K562 (cell line): ENCODE measurements around the gene RHOBTB3. TPM values are rescaled to one million over a fixed set of nuclear protein-coding genes. Genes with fewer than 3 reads are reported as not detected.

Source experiments
- ATAC-seq: fragments of 200-7000 bp; cut with Tn5 transposase; 3 replicates; pipeline ENCODE4 v1.9.1; 2020; ENCODE audit warnings: moderate library complexity
- BruUV-seq: library from RNA; stranded (reverse); fragments of 400-500 nt; replicated peaks from 2 replicates; lab custom pipeline; 2021; lab: Mats Ljungman, UMichigan
- CTCF ChIA-PET: fragments of 300-600 bp; formaldehyde crosslinking; extraction: SDS; loops from one replicate; lab custom pipeline; 2021; ENCODE audit warnings: low intra/inter-chr PET ratio; lab: Yijun Ruan, JAX
- POLR2A ChIA-PET: fragments of 300-600, 350-650 bp; sonication (Branson Sonifier 250); formaldehyde crosslinking; extraction: SDS; loops from one replicate; lab custom pipeline; 2021; ENCODE audit warnings: antibody characterized with exemption, inconsistent platforms; lab: Yijun Ruan, JAX
- DNase-seq, 4 experiments: peaks; one replicate each; pipeline versions ENCODE4 v3.0.0 to v3.0.0-alpha.2; 2011 to 2018; ENCODE audit warnings: low spot score in 3 of 4, mixed read lengths in 3 of 4; ENCODE audit errors: extremely low read depth in 1 of 4
- FAIRE-seq: peaks from 2 replicates; lab custom pipeline; 2011; peaks lifted over from hg19 to GRCh38; lab: Jason Lieb, UNC
- H2AFZ ChIP-seq: 2 replicates; pipeline ENCODE4 v1.6.0; 2011; ENCODE audit warnings: low read depth, low read length, control low read depth, inconsistent platforms
- H3K27ac ChIP-seq: fragments of 200-600 bp; 3 replicates; pipeline ENCODE4 v1.8.0; 2011; ENCODE audit warnings: low read depth, mild to moderate bottlenecking, control low read depth, inconsistent platforms, low read length, moderate library complexity, mixed read lengths; ENCODE audit errors: extremely low read depth
- H3K27me3 ChIP-seq, 2 experiments: fragments of 300-600 bp in 1 of 2; 2 replicates in 1 of 2; 3 replicates in 1 of 2; pipeline versions ENCODE4 v1.6.0 to v1.8.0; 2011; ENCODE audit warnings: inconsistent platforms in 2 of 2, low read length in 2 of 2, mild to moderate bottlenecking in 1 of 2, mixed read lengths in 1 of 2, moderate library complexity in 1 of 2; ENCODE audit not compliant: control insufficient read depth in 2 of 2, insufficient read depth in 2 of 2
- H3K36me3 ChIP-seq: fragments of 300-600 bp; 3 replicates; pipeline ENCODE4 v1.8.0; 2011; ENCODE audit warnings: mild to moderate bottlenecking, low read length, inconsistent platforms; ENCODE audit not compliant: control insufficient read depth, insufficient read depth
- H3K4me1 ChIP-seq, 2 experiments: fragments of 200-600 bp in 1 of 2; replicated peaks in 1 of 2; 2 replicates in 1 of 2; 3 replicates in 1 of 2; pipeline versions ENCODE4 v1.5.1 to v1.8.0; 2011; ENCODE audit warnings: inconsistent platforms in 2 of 2, low read length in 2 of 2, mild to moderate bottlenecking in 1 of 2, mixed read lengths in 1 of 2, moderate library complexity in 1 of 2; ENCODE audit not compliant: control insufficient read depth in 2 of 2, insufficient read depth in 2 of 2
- H3K4me2 ChIP-seq: 2 replicates; pipeline ENCODE4 v1.6.1; 2011; ENCODE audit warnings: low read length, control low read depth, inconsistent platforms, mixed read lengths; ENCODE audit not compliant: insufficient read depth
- H3K4me3 ChIP-seq: fragments of 200-600 bp; sonication (generic), shearing (Covaris generic); 2 replicates; pipeline ENCODE4 v1.5.1; 2016; ENCODE audit warnings: control low read depth, inconsistent platforms
- H3K79me2 ChIP-seq: fragments of 200-600 bp; 3 replicates; pipeline ENCODE4 v1.8.0; 2011; ENCODE audit warnings: low read length, inconsistent platforms; ENCODE audit not compliant: control insufficient read depth, insufficient read depth
- H3K9ac ChIP-seq, 2 experiments: 2 replicates each; pipeline versions ENCODE4 v1.6.0 to v1.6.1; 2011; ENCODE audit warnings: low read depth in 2 of 2, low read length in 2 of 2, control low read depth in 1 of 2, inconsistent platforms in 1 of 2, mild to moderate bottlenecking in 1 of 2, mixed read lengths in 1 of 2; ENCODE audit not compliant: insufficient read depth in 1 of 2
- H3K9me1 ChIP-seq: one replicate; pipeline ENCODE4 v1.6.0; 2011; ENCODE audit warnings: inconsistent platforms, mild to moderate bottlenecking, low read length, moderate library complexity; ENCODE audit not compliant: control insufficient read depth, insufficient read depth
- H3K9me3 ChIP-seq: replicated peaks from 2 replicates; pipeline ENCODE4 v1.5.1; 2011; ENCODE audit warnings: low read depth, low read length, inconsistent platforms; ENCODE audit not compliant: control insufficient read depth, insufficient read depth
- H4K20me1 ChIP-seq: replicated peaks from 2 replicates; pipeline ENCODE4 v1.6.1; 2011; ENCODE audit warnings: low read length, inconsistent platforms, mixed read lengths; ENCODE audit not compliant: control insufficient read depth, insufficient read depth
- ATF3 ChIP-seq, 2 experiments: fragments of 450-650 bp in 1 of 2; sonication (generic) in 1 of 2; formaldehyde crosslinking in 1 of 2; IDR thresholded peaks in 1 of 2; conservative IDR thresholded peaks in 1 of 2; 2 replicates each; pipeline versions ENCODE4 v1.6.1 to v1.8.1; 2016 to 2023; ENCODE audit warnings: mild to moderate bottlenecking in 2 of 2, moderate library complexity in 2 of 2, inconsistent platforms in 1 of 2, missing genetic modification reagents in 1 of 2
- DPF2 ChIP-seq: fragments of 450-650 bp; IDR thresholded peaks from 2 replicates; pipeline ENCODE4 v1.6.1; 2016
- MEF2D ChIP-seq: conservative IDR thresholded peaks from 2 replicates; pipeline ENCODE4 v1.6.1; 2016; ENCODE audit warnings: low read depth, missing genetic modification characterization, missing compliant biosample characterization
- RBBP5 ChIP-seq: fragments of 200-600 bp; sonication (generic); IDR thresholded peaks from 2 replicates; pipeline ENCODE4 v1.6.1; 2012; ENCODE audit warnings: borderline replicate concordance, mild to moderate bottlenecking, low read length, control low read depth, inconsistent platforms; ENCODE audit not compliant: insufficient read depth, poor library complexity, severe bottlenecking
- RFX1 ChIP-seq: fragments of 450-650 bp; IDR thresholded peaks from 2 replicates; pipeline ENCODE4 v1.6.1; 2016; ENCODE audit warnings: mild to moderate bottlenecking, moderate library complexity
- SMARCA5 ChIP-seq: fragments of 450-650 bp; IDR thresholded peaks from 2 replicates; pipeline ENCODE4 v1.6.1; 2016
- SMARCC2 ChIP-seq: fragments of 450-650 bp; IDR thresholded peaks from 2 replicates; pipeline ENCODE4 v1.6.1; 2017; ENCODE audit warnings: antibody characterized with exemption, moderate library complexity, mild to moderate bottlenecking, low read depth
- TSC22D4 ChIP-seq: fragments of 450-650 bp; IDR thresholded peaks from 2 replicates; pipeline ENCODE4 v1.6.1; 2016; ENCODE audit warnings: missing genetic modification characterization, missing biosample characterization, control low read depth
- ZNF12 ChIP-seq: sonication (generic); formaldehyde crosslinking; IDR thresholded peaks from 2 replicates; pipeline ENCODE4 v1.4.0; 2020; ENCODE audit warnings: mild to moderate bottlenecking, missing genetic modification reagents
- WGBS: fragments of 100-300 bp; shearing (Covaris generic); methylation state at CpG from one replicate; pipeline ENCODE4 v1.1.6; 2016; ENCODE audit warnings: low coverage, mixed read lengths; ENCODE audit not compliant: insufficient coverage; ENCODE audit errors: missing lambda C conversion rate; 5-methylcytosine and 5-hydroxymethylcytosine counted together
- in situ Hi-C: fragments of 300-500 bp; cut with MboI; formaldehyde crosslinking; loops from 4 replicates; pipeline ENCODE4 v1.15.0; 2018; ENCODE audit warnings: inconsistent platforms, mixed read lengths
- intact Hi-C: fragments of 100-400 bp; cut with micrococcal nuclease; formaldehyde crosslinking; loops from 2 replicates; pipeline ENCODE4 v1.14.2; 2022
- polyA plus RNA-seq, 8 experiments: library from polyadenylated mRNA; depleted of rRNA in 4 of 8; stranded (reverse) in 5 of 8; unstranded in 3 of 8; fragments of >200 nt; fragmentation: Nextera tagmentation in 2 of 8; fragmentation: Illumina TruSeq in 1 of 8; extraction: Ambion mirVana in 2 of 8; extraction: Trizol in 1 of 8; gene quantifications; 2 replicates each; pipeline versions ENCODE4 v1.2.1 to v1.2.3, GENCODE V29; 2011 to 2014; ENCODE audit warnings: inconsistent platforms in 1 of 8, missing spikeins in 1 of 8
- total RNA-seq, 7 experiments: library from RNA; depleted of rRNA in 6 of 7; stranded (reverse); fragments of >200 nt in 6 of 7; fragmentation: Illumina TruSeq in 2 of 7; extraction: Trizol in 2 of 7; gene quantifications; 2 replicates each; pipeline versions ENCODE4 v1.2.1 to v1.2.3, GENCODE V29; 2011 to 2021; ENCODE audit warnings: low replicate concordance in 1 of 7
- TF ChIP-seq, protein P1 (sequence below): fragments of 450-650 bp; formaldehyde crosslinking; IDR thresholded peaks from 2 replicates; pipeline ENCODE4 v1.4.0; 2020; ENCODE audit warnings: mild to moderate bottlenecking, moderate library complexity

Gene RHOBTB3
- total and polyA plus RNA-seq, 9 of the 15 experiments (the other 6 are each of a cell fraction or from before 2014, with no cell fraction given): 39.7 to 143 (median 115) TPM

DNA sequence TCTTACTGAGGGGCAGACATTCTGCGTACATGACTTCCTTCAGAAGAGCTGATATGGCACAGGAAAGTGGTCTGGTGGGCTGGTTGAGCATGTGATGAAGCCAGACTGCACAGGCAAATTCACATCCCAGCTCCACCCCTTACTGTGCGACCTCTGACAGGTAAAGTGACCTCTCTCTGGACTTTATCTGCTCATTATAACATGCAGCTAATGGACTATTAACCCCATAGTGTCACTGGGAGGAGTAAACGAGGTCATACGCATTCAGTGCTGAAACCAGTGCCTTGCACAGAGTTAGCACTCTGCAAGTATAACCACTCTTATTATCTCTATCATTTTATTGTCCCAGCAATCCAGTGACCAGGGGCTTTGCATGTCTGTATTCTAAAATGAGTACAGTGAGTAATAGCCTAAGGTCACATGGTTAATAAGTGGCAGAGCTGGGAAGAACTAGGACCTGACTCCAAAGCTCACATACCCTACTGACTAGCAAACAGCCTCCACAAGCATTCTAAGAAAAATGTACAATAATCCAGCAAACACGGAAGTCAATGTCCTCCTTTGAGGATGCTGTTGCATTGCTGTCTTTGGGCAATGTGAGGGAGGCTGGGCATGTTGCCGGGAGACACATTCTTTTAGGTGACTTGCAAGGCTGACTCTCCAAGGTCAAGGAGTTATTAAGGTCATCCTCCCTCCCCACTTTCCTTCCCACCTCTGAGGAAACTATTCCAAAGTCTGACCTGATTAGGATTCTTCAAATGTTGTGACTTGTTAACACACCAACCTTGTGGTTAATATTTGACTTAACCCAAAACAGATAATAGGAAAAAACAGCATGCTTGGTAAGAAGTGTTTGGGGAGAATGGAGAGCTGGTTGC is 72.4 kb downstream of the RHOBTB3 start:
- H3K27me3 ChIP-seq: no peaks in the 10 kb centered on the region
- intact Hi-C loops: no loop called here
- BruUV-seq: no TSS peak
- no peak overlapping the region for H3K4me3 ChIP-seq
- ChIA-PET POLR2A (no interaction called here), CTCF (no interaction called here)
- H3K9ac ChIP-seq: no peak overlapping the region
- no peak for FAIRE-seq
- ATAC-seq: no peak
- 64% methylated on average over 6 of the region's 6 CpGs for WGBS
- no peaks in the 10 kb centered on the region for H4K20me1 ChIP-seq
- no peaks in the 10 kb centered on the region for H3K9me3 ChIP-seq
- 0 out of 2 replicates have a peak, but pooled peaks have one; percentile 13 for TF ChIP-seq RFX1
- no peak for TF ChIP-seq DPF2
- TF ChIP-seq, all 486 proteins: peak for 1
- H3K36me3 ChIP-seq: no peaks in the 10 kb centered on the region; the same call in 2 of the 3 replicates
- no peak for DNase-seq
- H3K27ac ChIP-seq: no peak overlapping the region
- H3K4me2 ChIP-seq: no peak overlapping the region
- no peak overlapping the region for H2AFZ ChIP-seq
- H3K79me2 ChIP-seq: no peaks in the 10 kb centered on the region
- in situ Hi-C loops: no loop called here
- no peaks in the 10 kb centered on the region; a peak in 1 of 5 replicates for H3K4me1 ChIP-seq
- no peaks in the 10 kb centered on the region for H3K9me1 ChIP-seq

GRCh38 chr5:95804736-95805539 is 73.8 kb downstream of the RHOBTB3 start:
- ATAC-seq: no peak
- H3K4me1 ChIP-seq: no peaks in the 10 kb centered on the region; a peak in 1 of 5 replicates
- no peak overlapping the region for H3K27ac ChIP-seq
- FAIRE-seq: no peak
- H3K4me2 ChIP-seq: no peak overlapping the region
- H3K9me3 ChIP-seq: no peaks in the 10 kb centered on the region
- H3K9ac ChIP-seq: no peak overlapping the region
- POLR2A ChIA-PET: no interaction called here
- intact Hi-C loops: no loop called here
- H3K27me3 ChIP-seq: no peaks in the 10 kb centered on the region
- no peak overlapping the region for H3K4me3 ChIP-seq
- no peak overlapping the region for H2AFZ ChIP-seq
- no peaks in the 10 kb centered on the region; the same call in 2 of the 3 replicates for H3K36me3 ChIP-seq
- TF ChIP-seq ATF3 (IDR thresholded peaks at IDR 0.05) (no peak), ATF3 (CRISPR knock-in tag; conservative IDR thresholded peaks at IDR 0.05) (no peak), RBBP5 (no peak), SMARCA5 (no peak), SMARCC2 (no peak), TSC22D4 (no peak), MEF2D (tag) (no peak), ZNF12 (no peak)
- TF ChIP-seq, protein P1, sequence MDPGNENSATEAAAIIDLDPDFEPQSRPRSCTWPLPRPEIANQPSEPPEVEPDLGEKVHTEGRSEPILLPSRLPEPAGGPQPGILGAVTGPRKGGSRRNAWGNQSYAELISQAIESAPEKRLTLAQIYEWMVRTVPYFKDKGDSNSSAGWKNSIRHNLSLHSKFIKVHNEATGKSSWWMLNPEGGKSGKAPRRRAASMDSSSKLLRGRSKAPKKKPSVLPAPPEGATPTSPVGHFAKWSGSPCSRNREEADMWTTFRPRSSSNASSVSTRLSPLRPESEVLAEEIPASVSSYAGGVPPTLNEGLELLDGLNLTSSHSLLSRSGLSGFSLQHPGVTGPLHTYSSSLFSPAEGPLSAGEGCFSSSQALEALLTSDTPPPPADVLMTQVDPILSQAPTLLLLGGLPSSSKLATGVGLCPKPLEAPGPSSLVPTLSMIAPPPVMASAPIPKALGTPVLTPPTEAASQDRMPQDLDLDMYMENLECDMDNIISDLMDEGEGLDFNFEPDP: no peak
- TF ChIP-seq, all 486 proteins: peak for 0
- H3K9me1 ChIP-seq: no peaks in the 10 kb centered on the region
- in situ Hi-C loops: no loop called here
- H4K20me1 ChIP-seq: no peaks in the 10 kb centered on the region
- BruUV-seq: no TSS peak
- H3K79me2 ChIP-seq: no peaks in the 10 kb centered on the region
- CTCF ChIA-PET: no interaction called here
- DNase-seq: no peak
- WGBS: 86% methylated on average over 6 of the region's 6 CpGs
